Measurements from ENCODE around the gene ING4.
"Not testable (repeated sequence)": the region's sequence is repeated elsewhere in the genome, so short reads cannot be mapped to it uniquely, and the experiment has no call there.

ING4 gene

DNA sequence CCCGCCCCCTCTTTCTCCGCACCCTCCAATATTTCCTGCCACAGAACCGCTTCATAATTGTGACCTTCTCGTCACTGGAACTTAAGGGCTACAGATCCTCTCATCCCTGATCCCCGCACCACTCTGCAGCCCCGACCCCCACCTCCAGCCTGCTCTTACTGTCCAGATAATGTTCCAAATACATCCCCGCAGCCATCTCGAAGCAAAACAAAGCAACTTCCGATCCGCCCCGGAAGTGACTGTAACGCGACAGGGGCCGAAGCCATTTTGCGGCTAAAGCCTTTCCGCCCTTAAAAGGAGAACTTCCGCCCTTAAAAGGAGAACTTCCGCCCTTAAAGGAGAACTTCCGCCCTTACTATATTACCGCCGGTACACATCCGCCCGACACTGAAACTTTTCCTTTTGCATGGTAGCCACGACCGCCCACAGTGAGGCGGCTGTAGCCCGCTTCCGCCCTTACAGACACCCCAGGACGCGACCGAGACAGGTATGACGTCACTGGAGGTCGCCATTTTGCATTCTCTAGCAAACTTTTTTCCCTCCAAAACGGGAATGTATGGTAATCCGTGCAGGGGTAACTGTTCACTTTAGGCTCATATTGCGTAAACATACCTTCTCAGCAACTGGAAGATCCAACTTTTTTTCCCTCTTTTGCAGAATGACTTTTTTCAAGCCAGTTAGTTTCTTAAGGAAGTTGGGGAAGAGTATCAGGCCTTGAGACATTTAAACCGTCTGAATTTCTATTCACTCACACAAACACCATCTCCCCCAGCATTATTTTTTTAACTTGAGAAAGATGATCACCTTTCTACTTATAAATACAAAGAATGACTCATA lies at the start of gene ING4:
TSS of gene ING4 (minus strand) at position 214 of the 837 bp plus-strand sequence. CDS start at position 196, 18 bp downstream.
- DNase-seq (ENCODE audit: low spot score), result peak; percentile 99

DNA sequence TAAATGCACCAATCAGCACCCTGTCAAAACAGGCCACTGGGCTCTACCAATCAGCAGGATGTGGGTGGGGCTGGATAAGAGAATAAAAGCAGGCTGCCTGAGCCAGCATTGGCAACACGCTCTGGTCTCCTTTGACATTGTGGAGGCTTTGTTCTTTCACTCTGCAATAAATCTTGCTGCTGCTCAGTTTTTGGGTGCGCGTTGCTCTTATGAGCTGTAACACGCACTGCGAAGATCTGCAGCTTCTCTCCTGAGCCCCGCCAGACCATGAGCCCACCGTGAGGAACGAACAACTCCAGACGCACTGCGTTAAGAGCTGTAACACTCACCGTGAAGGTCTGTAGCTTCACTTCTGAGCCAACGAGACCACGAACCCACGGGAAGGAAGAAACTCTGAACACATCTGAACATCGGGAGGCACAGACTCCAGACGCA lies 46.1 kb upstream of the ING4 start:
- no peak for DNase-seq (ENCODE audit: low spot score)

DNA sequence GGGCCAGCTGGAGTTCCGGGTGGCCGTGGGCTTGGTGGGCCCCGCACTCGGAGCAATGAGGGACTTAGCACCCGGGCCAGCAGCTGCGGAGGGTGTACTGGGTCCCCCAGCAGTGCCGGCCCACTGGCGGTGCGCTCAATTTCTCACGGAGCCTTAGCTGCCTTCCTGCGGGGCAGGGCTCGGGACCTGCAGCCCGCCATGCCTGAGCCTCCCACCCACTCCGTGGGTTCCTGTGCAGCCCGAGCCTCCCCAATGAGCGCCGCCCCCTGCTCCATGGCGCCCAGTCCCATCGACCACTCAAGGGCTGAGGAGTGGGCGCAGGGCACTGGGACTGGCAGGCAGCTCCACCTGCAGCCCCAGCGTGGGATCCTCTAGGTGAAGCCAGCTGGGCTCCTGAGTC lies 45.4 kb upstream of the ING4 start:
- not testable (repeated sequence) for DNase-seq (ENCODE audit: low spot score)

DNA sequence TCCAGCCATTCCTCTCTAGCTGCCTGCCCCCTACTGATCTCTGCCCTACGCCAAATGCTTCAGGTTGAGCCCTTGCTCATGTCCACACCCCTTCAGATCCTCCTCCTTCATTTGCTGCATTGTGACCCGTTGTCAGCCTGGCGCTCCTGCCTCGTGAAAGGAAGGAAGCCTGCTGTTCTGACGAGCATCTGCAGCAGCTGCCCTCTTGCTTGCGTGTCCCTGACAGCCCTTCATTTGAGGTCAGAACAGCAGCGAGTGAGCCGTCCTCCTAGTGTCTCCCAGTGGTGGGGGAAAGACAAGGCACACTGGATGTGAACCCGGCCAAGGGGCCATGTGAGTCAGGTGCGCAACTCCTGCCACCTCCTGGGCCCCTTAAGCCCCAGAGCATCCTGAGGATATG lies 40.7 kb upstream of the ING4 start:
- DNase-seq (ENCODE audit: low spot score), result peak; percentile 59

DNA sequence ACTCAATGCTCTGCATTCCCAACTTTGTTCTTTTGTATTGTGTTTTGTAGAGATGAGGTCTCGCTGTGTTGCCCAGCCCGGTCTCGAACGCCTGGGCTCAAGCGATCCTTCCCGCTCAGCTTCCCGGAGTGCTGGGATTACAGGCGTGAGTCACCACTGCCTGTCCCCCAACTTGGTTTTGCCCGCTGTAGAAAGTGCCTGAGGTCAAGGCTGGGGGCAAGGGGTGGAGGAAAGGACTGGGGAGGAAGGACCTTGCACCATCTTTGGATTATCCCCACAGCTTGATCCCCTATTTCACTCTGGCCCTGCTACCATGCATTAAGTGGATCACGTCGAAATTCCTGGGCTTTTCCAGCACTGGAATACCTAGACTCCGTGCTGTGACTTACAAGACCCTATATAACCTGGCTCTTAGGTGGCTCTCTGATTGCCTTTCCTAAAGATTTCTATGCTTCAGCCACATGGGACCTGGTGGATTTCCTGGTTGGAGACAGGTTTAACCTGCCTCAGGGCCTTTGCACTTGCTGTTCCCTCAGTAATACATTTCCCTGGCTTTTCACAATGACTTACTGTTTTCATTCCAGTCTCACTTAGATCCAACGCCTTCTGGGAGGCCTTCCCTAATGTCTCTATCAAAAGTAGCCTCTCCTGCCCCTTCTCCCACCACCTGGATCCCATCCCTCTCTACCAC lies 38.3 kb upstream of the ING4 start:
- no peak for DNase-seq (ENCODE audit: low spot score)

DNA sequence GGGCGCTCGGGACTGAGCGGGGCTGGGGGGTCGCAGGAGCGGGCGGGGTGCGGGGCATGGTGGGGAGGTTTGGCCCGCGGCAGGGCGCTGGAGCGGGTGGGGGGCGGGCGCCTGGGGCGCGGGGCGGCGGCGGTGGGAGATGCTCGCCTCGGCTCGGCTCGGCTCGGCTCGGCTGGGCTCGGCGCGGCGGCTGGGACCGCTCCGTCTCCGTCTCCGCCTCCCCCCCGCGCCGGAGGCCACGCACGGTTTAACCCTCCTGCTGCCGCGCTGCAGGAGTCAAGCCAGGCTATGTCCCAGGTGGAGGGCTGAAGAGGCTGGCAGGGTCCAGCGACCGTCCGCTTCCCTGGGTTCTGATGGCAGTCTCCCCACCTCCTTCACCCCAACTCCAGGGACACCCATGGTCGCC lies 37.7 kb upstream of the ING4 start, which contains the start of gene PIANP:
TSS of gene PIANP (minus strand) at position 170 of the 406 bp plus-strand sequence. CDS start 2,754 bp downstream, outside the sequence.
- DNase-seq (ENCODE audit: low spot score), result peak; percentile 82

DNA sequence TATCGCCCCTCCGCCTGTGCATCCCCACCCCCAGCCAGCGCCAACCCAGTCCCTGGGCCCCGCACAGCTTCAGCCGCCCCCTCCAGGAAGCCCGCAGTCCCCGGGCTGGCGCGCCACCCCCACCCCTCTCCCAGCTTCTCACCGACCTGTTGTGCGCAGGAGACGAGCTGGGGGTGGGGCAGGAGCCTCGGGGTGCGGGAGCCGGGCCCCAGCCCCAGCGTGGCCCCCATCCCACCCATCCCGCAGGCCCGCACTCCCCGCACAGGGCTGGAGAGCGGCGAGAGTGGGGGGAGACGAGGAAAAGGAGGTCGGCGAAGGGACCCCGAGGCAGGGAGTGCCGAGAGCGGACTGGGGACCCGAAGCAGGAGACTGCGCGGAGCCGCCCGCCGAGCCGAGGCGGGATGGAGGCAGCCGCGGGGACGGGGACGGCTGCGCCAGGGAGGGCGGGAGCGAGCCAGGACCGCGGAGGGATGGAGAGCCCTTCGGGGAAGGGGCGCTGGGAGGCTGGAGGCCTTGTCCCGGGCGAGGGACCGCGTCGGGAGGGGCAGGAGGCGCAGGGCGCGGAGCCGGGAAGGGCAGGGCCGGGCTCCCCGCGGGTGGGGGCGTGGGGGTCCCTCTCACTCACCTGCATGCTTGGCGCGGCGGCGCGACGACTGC lies 37.2 kb upstream of the ING4 start:
- peak; percentile 85 for DNase-seq (ENCODE audit: low spot score)

DNA sequence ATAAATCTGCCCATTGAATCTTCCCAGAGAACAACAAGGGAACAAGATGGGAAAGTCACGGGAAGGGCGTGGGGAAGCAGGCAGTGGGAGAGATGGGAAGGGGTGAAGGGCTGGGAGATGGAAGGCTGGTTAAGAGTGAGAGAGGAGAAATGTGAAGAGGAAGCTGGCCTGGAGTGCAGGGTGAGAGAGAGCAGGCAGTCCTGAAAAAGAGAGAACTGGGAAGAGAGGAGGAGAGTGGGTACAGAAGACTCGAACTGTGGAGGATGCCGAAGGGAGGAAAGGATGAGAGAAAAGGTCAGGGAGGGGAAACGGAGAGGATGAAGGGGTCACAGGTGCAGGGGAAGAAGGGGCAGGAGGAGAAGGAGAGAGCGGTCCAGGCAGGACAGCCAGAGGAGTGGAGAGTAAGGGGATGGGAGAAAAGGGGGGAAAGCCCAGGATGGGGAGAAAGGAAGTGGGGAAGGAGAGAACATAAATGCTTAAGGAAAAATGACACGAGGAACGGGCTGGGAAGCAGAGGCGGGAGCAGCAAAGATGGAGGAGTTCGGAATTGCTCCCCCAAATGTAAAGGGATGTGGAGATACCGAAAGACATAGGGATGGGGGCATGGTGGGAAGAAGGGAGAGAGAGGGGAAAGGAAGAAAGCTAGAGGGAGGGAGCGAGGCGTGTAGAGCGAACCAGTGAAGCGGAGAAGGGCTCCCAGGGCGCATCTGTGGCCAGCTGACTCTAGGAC lies 36.5 kb upstream of the ING4 start:
- DNase-seq (ENCODE audit: low spot score), result no peak

DNA sequence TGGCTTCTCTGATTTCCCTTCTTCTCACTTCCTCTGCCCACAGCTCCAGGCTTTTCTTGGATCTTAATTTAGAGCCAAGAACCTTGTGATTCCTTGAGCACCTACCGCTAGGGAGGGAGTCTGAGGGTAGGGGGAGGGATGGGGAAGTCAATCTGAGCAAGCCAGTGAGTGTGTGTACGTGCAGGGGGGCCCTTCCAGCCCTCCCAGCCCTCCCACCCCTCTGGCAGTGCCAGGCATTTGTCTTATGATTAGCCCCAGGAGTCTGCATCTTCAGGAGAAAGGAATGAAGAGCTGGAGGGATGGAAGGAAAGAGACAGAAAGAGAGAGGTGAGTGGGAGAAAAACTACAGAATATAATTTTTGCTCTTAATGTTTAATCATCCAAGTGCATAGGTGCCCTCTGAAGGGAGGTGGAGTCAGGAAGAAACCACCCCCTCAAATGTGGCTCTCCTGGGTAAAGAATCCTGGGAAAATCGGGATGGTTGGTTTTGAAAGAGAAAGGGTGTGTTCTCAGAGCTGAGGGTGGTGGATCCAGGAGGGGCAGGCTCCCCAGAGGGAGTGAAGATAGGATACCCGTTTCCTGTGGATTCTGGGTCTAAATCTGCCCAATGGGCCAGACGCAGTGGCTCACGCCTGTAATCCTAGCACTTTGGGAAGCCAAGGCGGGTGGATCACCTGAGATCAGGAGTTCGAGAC lies 35.6 kb upstream of the ING4 start:
- DNase-seq (ENCODE audit: low spot score), result no peak

DNA sequence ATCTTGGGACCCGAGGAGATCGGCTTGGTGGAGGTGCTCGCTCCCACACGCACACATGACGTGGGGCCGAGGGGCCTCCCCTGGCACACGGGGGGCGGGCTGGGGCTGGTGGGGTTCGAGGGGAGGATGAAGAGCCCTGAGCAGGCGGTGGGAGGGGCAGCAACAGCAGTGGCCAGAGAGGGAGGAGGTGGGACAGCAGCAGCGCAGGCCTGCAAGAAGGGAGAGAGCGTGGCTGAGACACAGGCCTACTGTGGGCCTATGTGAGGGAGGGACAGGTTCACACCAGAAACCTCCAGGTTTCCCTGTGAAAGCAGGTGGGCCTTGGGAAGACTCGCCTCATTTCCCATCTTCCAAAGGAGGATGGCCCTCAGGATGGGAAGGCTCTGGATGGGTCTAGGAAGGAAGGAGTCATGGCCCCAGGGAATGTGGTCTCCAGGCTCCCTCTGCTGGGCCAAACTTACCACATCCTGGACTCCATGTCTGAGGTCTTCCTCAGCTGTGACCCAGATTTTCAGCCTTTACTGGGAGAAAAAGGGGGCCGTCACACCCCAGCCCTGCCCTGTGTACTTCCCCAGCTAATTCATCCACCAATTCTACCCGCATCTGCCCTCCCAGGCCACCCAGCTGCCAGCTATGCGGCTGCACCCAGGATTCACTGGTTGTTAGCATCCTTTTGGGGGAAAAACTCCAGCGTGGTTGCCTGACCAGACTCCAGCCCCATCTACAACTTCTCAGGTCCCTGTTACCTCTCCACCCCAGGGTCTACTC lies 34.8 kb upstream of the ING4 start:
- peak; percentile 67 for DNase-seq (ENCODE audit: low spot score)

DNA sequence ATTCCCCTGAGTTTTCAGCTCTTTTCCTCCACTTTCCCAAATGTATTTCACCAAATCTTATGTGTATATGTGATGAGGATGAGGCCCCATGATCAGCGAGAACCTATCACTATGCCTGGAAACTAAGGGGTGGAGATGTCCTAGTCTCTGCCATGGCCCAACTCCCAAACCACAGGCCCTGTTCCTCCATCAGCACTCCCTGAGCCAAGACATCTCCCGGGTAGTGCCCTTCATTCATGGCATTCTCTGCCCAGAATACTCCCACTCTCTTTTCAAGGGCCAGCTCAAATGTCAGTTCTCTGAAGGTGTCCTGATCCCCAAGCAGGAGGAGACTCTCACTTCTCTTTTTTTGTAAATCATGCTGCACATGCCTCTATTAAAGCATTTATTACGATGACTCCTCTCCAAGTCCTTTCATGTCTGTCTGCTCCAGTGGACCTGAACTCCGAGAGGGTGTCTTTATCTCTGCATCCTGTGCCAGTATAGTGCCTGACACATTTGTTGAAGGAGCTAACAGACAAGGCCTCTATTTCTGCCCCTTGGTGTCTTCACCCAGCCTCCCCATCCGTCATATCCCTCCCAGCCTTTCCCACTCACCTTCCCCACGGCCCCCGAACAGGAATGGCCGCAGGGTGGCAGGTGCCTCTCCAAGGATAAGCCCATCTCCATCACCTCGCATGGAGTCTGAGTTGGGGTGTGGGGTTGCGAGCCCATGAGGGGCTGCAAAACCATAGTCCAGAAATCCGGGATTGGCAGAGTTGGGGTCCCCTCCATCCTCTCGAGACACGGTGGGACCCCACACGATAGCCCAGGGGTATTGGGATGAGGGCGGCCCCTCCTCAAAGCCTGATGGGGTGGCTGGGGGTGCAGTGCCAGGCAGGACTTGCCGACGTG lies 34.0 kb upstream of the ING4 start:
- DNase-seq (ENCODE audit: low spot score), result no peak

DNA sequence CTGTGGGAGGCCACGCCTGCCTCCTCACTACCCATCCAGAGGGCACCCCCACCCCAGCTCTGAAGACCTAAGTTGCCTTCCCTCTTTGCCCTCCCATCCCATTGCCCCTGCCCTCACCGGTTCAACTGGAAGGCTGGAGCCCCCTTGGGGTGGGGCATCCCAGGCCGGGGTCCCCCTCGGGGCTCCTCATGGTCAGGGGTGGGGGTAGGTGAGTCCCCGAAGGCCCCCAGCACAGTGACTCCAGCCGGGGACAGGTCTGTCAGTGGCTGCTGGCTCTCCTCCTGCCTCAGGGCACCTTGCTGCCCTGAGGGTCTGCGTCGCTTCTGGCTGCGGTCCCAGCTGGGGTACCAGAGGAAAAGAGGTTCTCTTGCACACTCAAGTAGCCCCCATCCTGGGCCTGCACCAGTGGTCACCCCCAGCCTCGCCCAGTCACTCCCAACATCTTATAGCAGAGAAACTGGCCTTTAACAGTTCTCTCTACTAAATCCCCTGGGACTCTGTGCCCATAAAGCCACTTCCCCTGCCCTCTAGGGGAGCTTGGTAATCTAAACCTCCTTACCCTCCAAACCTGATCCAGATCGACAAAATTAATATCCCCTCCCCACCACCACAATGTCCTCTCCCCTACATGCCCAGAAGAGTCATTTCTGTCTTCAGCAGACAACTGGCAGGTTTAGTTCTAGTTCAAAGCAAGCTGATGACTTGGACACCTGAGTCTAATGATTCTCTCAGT lies 32.6 kb upstream of the ING4 start:
- DNase-seq (ENCODE audit: low spot score), result no peak

DNA sequence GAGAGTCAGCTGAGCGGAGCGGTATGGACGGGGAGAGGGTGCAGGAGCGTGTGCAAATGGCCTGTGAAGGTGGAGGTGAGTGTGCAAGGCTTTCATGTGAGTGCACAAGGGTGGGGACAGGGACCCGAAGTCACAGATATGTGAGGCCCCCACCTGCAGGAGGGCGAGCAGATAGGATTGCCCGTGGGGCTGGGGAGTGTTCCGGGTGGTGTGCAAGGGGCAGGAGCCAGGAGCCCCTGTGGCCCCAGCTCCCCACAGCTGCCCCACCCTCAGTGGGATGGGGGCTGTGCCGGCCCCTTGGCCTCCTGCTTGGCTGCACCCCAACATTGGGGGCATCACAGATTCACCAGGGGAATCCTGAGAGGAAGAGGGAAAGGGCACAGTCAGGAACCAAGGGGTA lies 31.8 kb upstream of the ING4 start:
- no peak for DNase-seq (ENCODE audit: low spot score)

DNA sequence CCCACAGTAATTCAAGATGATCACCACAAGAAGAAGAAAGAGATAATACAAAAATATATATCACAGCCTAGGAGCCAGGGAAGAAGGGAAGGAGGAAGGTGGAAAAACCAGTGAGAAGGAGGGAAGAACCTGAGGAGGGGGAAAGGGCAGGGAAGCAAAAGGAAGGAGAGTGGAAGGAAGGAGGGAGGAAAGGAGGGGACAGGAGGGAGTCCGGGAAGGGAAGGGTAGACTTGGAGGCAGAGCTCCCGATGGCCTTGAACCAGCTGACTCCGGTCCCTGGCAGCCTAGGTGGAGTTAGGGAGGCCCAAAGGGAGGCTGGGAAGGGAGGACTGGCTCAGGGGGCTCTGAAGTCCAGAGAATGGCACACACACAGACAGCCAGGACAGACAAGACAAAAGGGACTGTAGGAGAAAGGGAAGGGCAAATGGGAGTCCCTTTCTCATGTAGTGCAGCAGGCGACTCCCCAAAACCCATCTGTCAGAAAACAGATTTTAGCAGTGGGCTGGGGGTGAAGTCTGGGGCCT lies 31.0 kb upstream of the ING4 start:
- DNase-seq (ENCODE audit: low spot score), result no peak

DNA sequence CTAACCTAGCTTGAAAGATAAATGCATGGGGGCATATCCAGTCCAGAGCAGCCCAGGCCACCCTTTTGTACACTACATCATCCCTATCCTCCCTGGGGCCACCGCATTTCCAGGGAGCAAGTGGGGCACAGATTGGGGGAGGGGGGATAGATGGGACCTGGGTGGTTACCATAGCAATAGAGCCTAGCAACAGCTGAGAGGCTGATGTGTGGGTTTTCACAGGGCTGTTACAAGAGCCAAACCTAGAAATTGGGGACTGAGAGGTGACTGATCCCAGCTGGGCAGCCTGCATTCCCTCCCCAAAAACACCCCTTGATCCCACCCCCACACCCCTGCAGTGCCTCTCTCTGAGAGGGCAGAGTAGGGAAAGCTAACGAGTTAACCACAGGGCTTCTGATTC lies 30.0 kb upstream of the ING4 start:
- DNase-seq (ENCODE audit: low spot score), result no peak

DNA sequence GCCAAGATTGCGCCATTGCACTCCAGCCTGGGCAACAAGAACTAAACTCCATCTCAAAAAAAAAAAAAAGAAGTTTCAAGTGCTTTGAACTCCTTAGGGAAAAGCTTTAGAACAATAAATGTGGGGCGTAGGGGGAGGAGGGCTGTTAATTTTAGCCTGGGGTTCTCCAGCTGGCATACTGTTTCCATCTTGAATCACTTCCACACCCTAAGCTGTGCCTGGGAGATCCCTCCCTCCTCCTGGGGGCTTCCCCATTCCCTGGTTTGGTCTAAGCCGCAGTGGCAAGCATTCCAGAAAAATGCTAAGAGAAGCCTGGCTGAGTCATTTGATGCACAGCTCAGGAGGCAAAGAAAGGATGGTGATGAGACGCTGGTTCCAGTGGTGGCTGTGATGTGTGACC lies 28.6 kb upstream of the ING4 start:
- DNase-seq (ENCODE audit: low spot score), result no peak

DNA sequence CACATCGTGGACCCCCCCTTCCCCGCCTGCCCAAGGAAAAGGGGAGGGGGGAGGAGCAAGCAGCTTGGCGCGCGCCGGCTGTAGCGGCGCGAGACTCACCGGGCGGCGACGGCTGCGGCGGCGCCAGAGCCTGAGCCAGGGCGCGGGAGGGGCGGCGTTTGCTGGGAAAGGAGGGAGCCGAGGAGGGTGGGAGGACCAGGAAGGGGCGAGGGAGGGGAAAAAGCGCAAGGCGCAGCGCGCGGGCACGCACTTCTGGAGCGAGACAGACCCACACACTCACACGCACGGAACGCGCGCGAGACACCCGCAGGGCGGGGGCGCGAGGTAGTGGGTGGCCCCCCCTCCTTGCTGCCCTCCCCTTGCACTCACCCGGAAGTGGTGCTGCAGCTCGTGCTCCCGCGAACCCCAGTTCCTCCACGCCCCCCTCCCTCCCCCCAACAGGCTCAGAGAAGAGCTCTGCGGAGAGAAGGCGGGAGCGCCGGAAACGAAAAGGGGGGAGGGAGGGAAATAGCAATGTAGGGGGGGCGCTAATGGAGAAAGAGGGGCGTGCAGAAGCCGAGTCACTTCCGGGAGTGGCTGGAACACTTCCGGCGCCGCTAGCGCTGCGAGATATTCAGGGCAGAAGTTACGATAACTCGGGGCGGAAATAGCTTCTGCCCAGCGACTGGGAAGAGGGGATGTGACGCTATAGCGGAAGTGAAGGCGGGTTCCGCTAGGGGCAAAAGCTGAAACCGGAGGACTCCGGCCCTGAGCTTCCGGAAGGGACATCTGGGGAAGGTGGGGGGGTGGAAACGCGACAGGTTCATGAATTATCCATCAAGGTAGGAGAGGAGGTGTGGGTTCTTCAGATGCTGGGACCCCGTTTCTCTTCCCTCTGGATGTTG lies 26.3 kb upstream of the ING4 start, which contains the start of gene ZNF384:
TSS of gene ZNF384 (minus strand) at position 377 of the 884 bp plus-strand sequence. CDS start 9,855 bp downstream, outside the sequence.
- peak; percentile 96 for DNase-seq (ENCODE audit: low spot score)

Measured in iPS-NIHi11 (cell line).